ENCODE measurements around the gene ADRA2C. TPM values are rescaled to one million over a fixed set of nuclear protein-coding genes. Genes with fewer than 3 reads are reported as not detected.

Gene ADRA2C
- total and polyA plus RNA-seq, 9 of the 15 experiments (the other 6 are each of a cell fraction or from before 2014, with no cell fraction given), result 0.06 to 0.58 (median 0.14) TPM; not detected in 2

DNA sequence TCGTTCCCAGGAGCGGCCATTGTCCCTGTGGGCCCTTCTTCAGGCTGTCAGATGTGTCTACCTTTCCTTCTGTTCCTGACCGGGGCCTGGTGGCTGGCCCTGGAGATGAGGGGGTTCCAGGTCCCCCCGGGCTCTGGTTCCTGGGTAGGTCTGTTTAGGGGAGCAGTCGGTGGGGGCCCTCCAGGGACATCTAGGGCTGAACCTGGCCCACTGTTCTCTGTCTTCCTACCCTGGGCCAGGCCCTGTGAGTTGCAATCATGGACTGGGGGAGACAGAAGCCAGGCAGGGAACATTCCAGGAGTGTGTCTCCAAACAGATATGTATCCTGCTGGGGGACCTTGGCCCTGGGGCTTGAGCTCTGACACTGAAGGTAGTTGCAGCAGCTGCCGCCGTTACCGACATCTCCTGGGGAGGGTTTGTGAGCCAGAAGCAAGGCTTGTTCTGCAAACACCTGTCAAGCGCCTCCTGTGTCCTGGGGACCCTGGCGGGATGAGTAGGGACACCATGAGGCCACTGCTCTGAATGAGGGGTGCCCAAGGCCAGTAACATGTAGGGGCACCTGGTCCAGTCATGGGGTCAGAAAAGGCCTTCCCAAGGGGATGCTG lies 49.5 kb upstream of the ADRA2C start:
- no peak overlapping the region for H3K9ac ChIP-seq (ENCODE audit: insufficient read depth in 1 of 2, low read depth in 2 of 2, low read length in 2 of 2)
- in situ Hi-C loops (cut with MboI), result no loop called here
- H3K4me2 ChIP-seq (ENCODE audit: insufficient read depth, low read length), result no peak overlapping the region
- no peak overlapping the region for H3K27ac ChIP-seq (ENCODE audit: extremely low read depth, low read depth, low read length)
- intact Hi-C loops (cut with micrococcal nuclease), result no loop called here
- CTCF ChIA-PET (ENCODE audit: low intra/inter-chr PET ratio), result no interaction called here
- no peak for ATAC-seq
- H3K4me1 ChIP-seq (replicated peaks in 1 of 2; ENCODE audit: control insufficient read depth in 2 of 2, insufficient read depth in 2 of 2, low read length in 2 of 2), result no peaks in the 10 kb centered on the region
- 1% methylated on average over 8 of the region's 10 CpGs for WGBS (ENCODE audit: insufficient coverage, low coverage, missing lambda C conversion rate)
- DNase-seq (ENCODE audit: extremely low read depth in 1 of 4, low spot score in 3 of 4), result no peak
- no peaks in the 10 kb centered on the region for H3K79me2 ChIP-seq (ENCODE audit: control insufficient read depth, insufficient read depth, low read length)
- H3K9me3 ChIP-seq (replicated peaks; ENCODE audit: control insufficient read depth, insufficient read depth, low read depth, low read length), result no peaks in the 10 kb centered on the region; the same call in 1 of the 2 replicates
- no peak for FAIRE-seq
- no TSS peak for BruUV-seq (replicated peaks)
- H2AFZ ChIP-seq (ENCODE audit: low read depth, low read length), result no peak overlapping the region
- peaks cover 4 to 52% of the 10 kb centered on the region in 2 experiments; a peak in 4 of 5 replicates for H3K27me3 ChIP-seq (ENCODE audit: control insufficient read depth in 2 of 2, insufficient read depth in 2 of 2, low read length in 2 of 2)
- H3K4me3 ChIP-seq, result no peak overlapping the region
- H4K20me1 ChIP-seq (replicated peaks; ENCODE audit: control insufficient read depth, insufficient read depth, low read length), result peaks cover 4% of the 10 kb centered on the region; the same call in 1 of the 2 replicates
- no peaks in the 10 kb centered on the region for H3K36me3 ChIP-seq (ENCODE audit: control insufficient read depth, insufficient read depth, low read length)
- POLR2A ChIA-PET, result no interaction called here
- no peak for TF ChIP-seq ZNF253 (CRISPR knock-in tag; conservative IDR thresholded peaks at IDR 0.05)
- TF ChIP-seq ZNF24 (IDR thresholded peaks at IDR 0.05), result no peak
- H3K9me1 ChIP-seq (ENCODE audit: control insufficient read depth, insufficient read depth, low read length), result no peaks in the 10 kb centered on the region

DNA sequence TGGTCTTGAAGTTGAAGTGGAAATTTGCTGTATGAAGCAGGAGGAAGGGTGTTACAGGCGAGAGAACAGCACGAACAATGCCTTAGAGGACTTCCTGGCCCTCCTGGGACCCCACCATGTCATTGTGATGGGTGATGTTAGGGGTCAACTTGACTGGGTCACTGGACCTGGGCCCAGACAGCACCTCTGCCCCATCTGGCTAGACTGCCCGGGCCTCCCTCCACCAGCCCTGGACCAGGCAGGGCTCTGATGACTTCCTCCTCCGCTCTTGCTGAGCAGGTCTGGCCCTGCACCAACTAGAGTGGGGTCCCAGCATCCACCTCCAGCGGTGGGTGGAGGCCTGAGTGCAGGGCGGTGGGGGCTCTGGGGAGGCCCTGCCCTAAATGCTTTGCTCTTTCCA lies 48.9 kb upstream of the ADRA2C start:
- DNase-seq (ENCODE audit: extremely low read depth in 1 of 4, low spot score in 3 of 4) (no peak), ATAC-seq (no peak), FAIRE-seq (no peak)
- peaks cover 4% of the 10 kb centered on the region; the same call in 1 of the 2 replicates for H4K20me1 ChIP-seq (replicated peaks; ENCODE audit: control insufficient read depth, insufficient read depth, low read length)
- no peak overlapping the region for H2AFZ ChIP-seq (ENCODE audit: low read depth, low read length)
- intact Hi-C loops (cut with micrococcal nuclease), result no loop called here
- no peak overlapping the region for H3K4me2 ChIP-seq (ENCODE audit: insufficient read depth, low read length)
- no peaks in the 10 kb centered on the region for H3K36me3 ChIP-seq (ENCODE audit: control insufficient read depth, insufficient read depth, low read length)
- no peaks in the 10 kb centered on the region for H3K4me1 ChIP-seq (replicated peaks in 1 of 2; ENCODE audit: control insufficient read depth in 2 of 2, insufficient read depth in 2 of 2, low read length in 2 of 2)
- no peaks in the 10 kb centered on the region for H3K79me2 ChIP-seq (ENCODE audit: control insufficient read depth, insufficient read depth, low read length)
- no peaks in the 10 kb centered on the region for H3K9me1 ChIP-seq (ENCODE audit: control insufficient read depth, insufficient read depth, low read length)
- H3K27me3 ChIP-seq (ENCODE audit: control insufficient read depth in 2 of 2, insufficient read depth in 2 of 2, low read length in 2 of 2), result peaks cover 2 to 47% of the 10 kb centered on the region in 2 experiments; a peak in 4 of 5 replicates
- BruUV-seq (replicated peaks), result no TSS peak
- no peak overlapping the region for H3K27ac ChIP-seq (ENCODE audit: extremely low read depth, low read depth, low read length)
- no peak overlapping the region for H3K4me3 ChIP-seq
- CTCF ChIA-PET (ENCODE audit: low intra/inter-chr PET ratio), result no interaction called here
- WGBS (ENCODE audit: insufficient coverage, low coverage, missing lambda C conversion rate), result 0% methylated on average over 6 of the region's 6 CpGs
- no peaks in the 10 kb centered on the region; the same call in 1 of the 2 replicates for H3K9me3 ChIP-seq (replicated peaks; ENCODE audit: control insufficient read depth, insufficient read depth, low read depth, low read length)
- POLR2A ChIA-PET, result no interaction called here
- in situ Hi-C loops (cut with MboI), result no loop called here
- H3K9ac ChIP-seq (ENCODE audit: insufficient read depth in 1 of 2, low read depth in 2 of 2, low read length in 2 of 2), result no peak overlapping the region
- TF ChIP-seq ZBTB7A (IDR thresholded peaks at IDR 0.05; ENCODE audit: borderline replicate concordance, control insufficient read depth, low read depth, low read length) (no peak), MYC (IDR thresholded peaks at IDR 0.05; ENCODE audit: low read depth, low read length) (no peak), MYC (CRISPR knock-in tag; IDR thresholded peaks at IDR 0.05; ENCODE audit: borderline replicate concordance, low read depth) (no peak), PCBP2 (IDR thresholded peaks at IDR 0.05; ENCODE audit: low read depth, low read length, poor library complexity, severe bottlenecking) (no peak), ZFX (CRISPR knock-in tag; IDR thresholded peaks at IDR 0.05) (no peak), HDAC2 (IDR thresholded peaks at IDR 0.05) (no peak)
- TF ChIP-seq, protein P1, sequence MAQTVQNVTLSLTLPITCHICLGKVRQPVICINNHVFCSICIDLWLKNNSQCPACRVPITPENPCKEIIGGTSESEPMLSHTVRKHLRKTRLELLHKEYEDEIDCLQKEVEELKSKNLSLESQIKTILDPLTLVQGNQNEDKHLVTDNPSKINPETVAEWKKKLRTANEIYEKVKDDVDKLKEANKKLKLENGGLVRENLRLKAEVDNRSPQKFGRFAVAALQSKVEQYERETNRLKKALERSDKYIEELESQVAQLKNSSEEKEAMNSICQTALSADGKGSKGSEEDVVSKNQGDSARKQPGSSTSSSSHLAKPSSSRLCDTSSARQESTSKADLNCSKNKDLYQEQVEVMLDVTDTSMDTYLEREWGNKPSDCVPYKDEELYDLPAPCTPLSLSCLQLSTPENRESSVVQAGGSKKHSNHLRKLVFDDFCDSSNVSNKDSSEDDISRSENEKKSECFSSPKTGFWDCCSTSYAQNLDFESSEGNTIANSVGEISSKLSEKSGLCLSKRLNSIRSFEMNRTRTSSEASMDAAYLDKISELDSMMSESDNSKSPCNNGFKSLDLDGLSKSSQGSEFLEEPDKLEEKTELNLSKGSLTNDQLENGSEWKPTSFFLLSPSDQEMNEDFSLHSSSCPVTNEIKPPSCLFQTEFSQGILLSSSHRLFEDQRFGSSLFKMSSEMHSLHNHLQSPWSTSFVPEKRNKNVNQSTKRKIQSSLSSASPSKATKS (CRISPR knock-in tag; IDR thresholded peaks at IDR 0.05), result no peak
- TF ChIP-seq, protein P2, sequence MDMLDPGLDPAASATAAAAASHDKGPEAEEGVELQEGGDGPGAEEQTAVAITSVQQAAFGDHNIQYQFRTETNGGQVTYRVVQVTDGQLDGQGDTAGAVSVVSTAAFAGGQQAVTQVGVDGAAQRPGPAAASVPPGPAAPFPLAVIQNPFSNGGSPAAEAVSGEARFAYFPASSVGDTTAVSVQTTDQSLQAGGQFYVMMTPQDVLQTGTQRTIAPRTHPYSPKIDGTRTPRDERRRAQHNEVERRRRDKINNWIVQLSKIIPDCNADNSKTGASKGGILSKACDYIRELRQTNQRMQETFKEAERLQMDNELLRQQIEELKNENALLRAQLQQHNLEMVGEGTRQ (CRISPR knock-in tag; IDR thresholded peaks at IDR 0.05), result no peak
- TF ChIP-seq, protein P3, sequence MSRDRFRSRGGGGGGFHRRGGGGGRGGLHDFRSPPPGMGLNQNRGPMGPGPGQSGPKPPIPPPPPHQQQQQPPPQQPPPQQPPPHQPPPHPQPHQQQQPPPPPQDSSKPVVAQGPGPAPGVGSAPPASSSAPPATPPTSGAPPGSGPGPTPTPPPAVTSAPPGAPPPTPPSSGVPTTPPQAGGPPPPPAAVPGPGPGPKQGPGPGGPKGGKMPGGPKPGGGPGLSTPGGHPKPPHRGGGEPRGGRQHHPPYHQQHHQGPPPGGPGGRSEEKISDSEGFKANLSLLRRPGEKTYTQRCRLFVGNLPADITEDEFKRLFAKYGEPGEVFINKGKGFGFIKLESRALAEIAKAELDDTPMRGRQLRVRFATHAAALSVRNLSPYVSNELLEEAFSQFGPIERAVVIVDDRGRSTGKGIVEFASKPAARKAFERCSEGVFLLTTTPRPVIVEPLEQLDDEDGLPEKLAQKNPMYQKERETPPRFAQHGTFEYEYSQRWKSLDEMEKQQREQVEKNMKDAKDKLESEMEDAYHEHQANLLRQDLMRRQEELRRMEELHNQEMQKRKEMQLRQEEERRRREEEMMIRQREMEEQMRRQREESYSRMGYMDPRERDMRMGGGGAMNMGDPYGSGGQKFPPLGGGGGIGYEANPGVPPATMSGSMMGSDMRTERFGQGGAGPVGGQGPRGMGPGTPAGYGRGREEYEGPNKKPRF (IDR thresholded peaks at IDR 0.05; ENCODE audit: low read depth, low read length), result no peak

All from K562 (cell line).